Measurements from ENCODE around the gene COL23A1.

The COL23A1 gene

GRCh38 chr5:178327931-178328711 lies 262.1 kb downstream of the COL23A1 start:
- DNase-seq (ENCODE audit: insufficient read length, low spot score), result no peak
- FAIRE-seq, result no peak
- TF ChIP-seq SPI1 (IDR thresholded peaks at IDR 0.05; ENCODE audit: low read depth, low read length) (no peak), PAX5 (IDR thresholded peaks at IDR 0.05; ENCODE audit: insufficient read depth, low read length, severe bottlenecking) (no peak)

- FAIRE-seq (no peak), DNase-seq (ENCODE audit: insufficient read length, low spot score) (no peak)
- TF ChIP-seq PAX5 (IDR thresholded peaks at IDR 0.05; ENCODE audit: insufficient read depth, low read length, severe bottlenecking) (no peak), POLR2A (IDR thresholded peaks at IDR 0.05; ENCODE audit: low read depth, low read length) (no peak), POU2F2 (IDR thresholded peaks at IDR 0.05; ENCODE audit: low read depth, low read length) (no peak), TAF1 (IDR thresholded peaks at IDR 0.05; ENCODE audit: low read depth, low read length) (no peak), POLR2AphosphoS5 (IDR thresholded peaks at IDR 0.05; ENCODE audit: low read depth, low read length) (no peak), SPI1 (IDR thresholded peaks at IDR 0.05; ENCODE audit: low read depth, low read length) (no peak)
Measured at GRCh38 chr5:178327446-178327845, 262.7 kb downstream of the COL23A1 start.

- FAIRE-seq (no peak), DNase-seq (ENCODE audit: insufficient read length, low spot score) (no peak)
- TF ChIP-seq PAX5 (IDR thresholded peaks at IDR 0.05; ENCODE audit: insufficient read depth, low read length, severe bottlenecking) (no peak), SPI1 (IDR thresholded peaks at IDR 0.05; ENCODE audit: low read depth, low read length) (no peak), POLR2AphosphoS5 (IDR thresholded peaks at IDR 0.05; ENCODE audit: low read depth, low read length) (no peak), POU2F2 (IDR thresholded peaks at IDR 0.05; ENCODE audit: low read depth, low read length) (no peak), POLR2A (IDR thresholded peaks at IDR 0.05; ENCODE audit: low read depth, low read length) (no peak), TAF1 (IDR thresholded peaks at IDR 0.05; ENCODE audit: low read depth, low read length) (no peak)
Measured at GRCh38 chr5:178326374-178326715, 263.8 kb downstream of the COL23A1 start.

GRCh38 chr5:178325679-178326373 lies 264.4 kb downstream of the COL23A1 start:
- FAIRE-seq (no peak), DNase-seq (ENCODE audit: insufficient read length, low spot score) (no peak)
- TF ChIP-seq POLR2A (IDR thresholded peaks at IDR 0.05; ENCODE audit: low read depth, low read length), result no peak
- TF ChIP-seq POU2F2 (IDR thresholded peaks at IDR 0.05; ENCODE audit: low read depth, low read length), result no peak
- no peak for TF ChIP-seq SPI1 (IDR thresholded peaks at IDR 0.05; ENCODE audit: low read depth, low read length)

GRCh38 chr5:178325311-178325678 lies 264.9 kb downstream of the COL23A1 start:
- DNase-seq (ENCODE audit: insufficient read length, low spot score) (no peak), FAIRE-seq (no peak)
- no peak for TF ChIP-seq PAX5 (IDR thresholded peaks at IDR 0.05; ENCODE audit: insufficient read depth, low read length, severe bottlenecking)
- no peak for TF ChIP-seq SPI1 (IDR thresholded peaks at IDR 0.05; ENCODE audit: low read depth, low read length)
- TF ChIP-seq TAF1 (IDR thresholded peaks at IDR 0.05; ENCODE audit: low read depth, low read length), result no peak
- no peak for TF ChIP-seq POU2F2 (IDR thresholded peaks at IDR 0.05; ENCODE audit: low read depth, low read length)
- no peak for TF ChIP-seq POLR2A (IDR thresholded peaks at IDR 0.05; ENCODE audit: low read depth, low read length)
- TF ChIP-seq POLR2AphosphoS5 (IDR thresholded peaks at IDR 0.05; ENCODE audit: low read depth, low read length), result no peak

GRCh38 chr5:178324481-178325310 lies 265.5 kb downstream of the COL23A1 start:
- no peak for FAIRE-seq
- DNase-seq (ENCODE audit: insufficient read length, low spot score), result no peak
- no peak for TF ChIP-seq POLR2AphosphoS5 (IDR thresholded peaks at IDR 0.05; ENCODE audit: low read depth, low read length)
- TF ChIP-seq TAF1 (IDR thresholded peaks at IDR 0.05; ENCODE audit: low read depth, low read length), result no peak
- TF ChIP-seq SPI1 (IDR thresholded peaks at IDR 0.05; ENCODE audit: low read depth, low read length), result no peak
- no peak for TF ChIP-seq PAX5 (IDR thresholded peaks at IDR 0.05; ENCODE audit: insufficient read depth, low read length, severe bottlenecking)
- TF ChIP-seq POU2F2 (IDR thresholded peaks at IDR 0.05; ENCODE audit: low read depth, low read length), result no peak
- TF ChIP-seq POLR2A (IDR thresholded peaks at IDR 0.05; ENCODE audit: low read depth, low read length), result no peak

- FAIRE-seq (no peak), DNase-seq (ENCODE audit: insufficient read length, low spot score) (no peak)
- TF ChIP-seq POU2F2 (IDR thresholded peaks at IDR 0.05; ENCODE audit: low read depth, low read length) (no peak), PAX5 (IDR thresholded peaks at IDR 0.05; ENCODE audit: insufficient read depth, low read length, severe bottlenecking) (no peak), SPI1 (IDR thresholded peaks at IDR 0.05; ENCODE audit: low read depth, low read length) (no peak), POLR2AphosphoS5 (IDR thresholded peaks at IDR 0.05; ENCODE audit: low read depth, low read length) (no peak), POLR2A (IDR thresholded peaks at IDR 0.05; ENCODE audit: low read depth, low read length) (no peak), TAF1 (IDR thresholded peaks at IDR 0.05; ENCODE audit: low read depth, low read length) (no peak)
Measured at GRCh38 chr5:178323961-178324360, 266.2 kb downstream of the COL23A1 start.

- DNase-seq (ENCODE audit: insufficient read length, low spot score) (no peak), FAIRE-seq (no peak)
- TF ChIP-seq POLR2A (IDR thresholded peaks at IDR 0.05; ENCODE audit: low read depth, low read length) (no peak), TAF1 (IDR thresholded peaks at IDR 0.05; ENCODE audit: low read depth, low read length) (no peak), SPI1 (IDR thresholded peaks at IDR 0.05; ENCODE audit: low read depth, low read length) (no peak), PAX5 (IDR thresholded peaks at IDR 0.05; ENCODE audit: insufficient read depth, low read length, severe bottlenecking) (no peak), POLR2AphosphoS5 (IDR thresholded peaks at IDR 0.05; ENCODE audit: low read depth, low read length) (no peak), POU2F2 (IDR thresholded peaks at IDR 0.05; ENCODE audit: low read depth, low read length) (no peak)
Measured at GRCh38 chr5:178323541-178323865, 266.7 kb downstream of the COL23A1 start.

- FAIRE-seq (no peak), DNase-seq (ENCODE audit: insufficient read length, low spot score) (no peak)
- TF ChIP-seq POLR2A (IDR thresholded peaks at IDR 0.05; ENCODE audit: low read depth, low read length) (no peak), PAX5 (IDR thresholded peaks at IDR 0.05; ENCODE audit: insufficient read depth, low read length, severe bottlenecking) (no peak)
Measured at GRCh38 chr5:178322736-178323540, 267.3 kb downstream of the COL23A1 start.
